Breast epithelium (tissue), 4 donors: ENCODE results near the gene SIM2. TPM values are rescaled to one million over a fixed set of nuclear protein-coding genes. Genes with fewer than 3 reads are reported as not detected.
A peak's percentile ranks its signal among the peaks of the same experiment; 100 is the strongest.
"Not testable (repeated sequence)": the region's sequence is repeated elsewhere in the genome, so short reads cannot be mapped to it uniquely, and the experiment has no call there.

Source experiments
- DNase-seq, 2 donors: peaks; one replicate each; pipeline ENCODE4 v3.0.0-alpha.2; 2019; ENCODE audit warnings: low spot score in 2 of 2
- H3K27ac ChIP-seq, 2 donors: fragments of 200-600 bp; sonication (generic) in 1 of 2; one replicate each; pipeline ENCODE4 v1.5.1; 2016 to 2019; ENCODE audit warnings: mild to moderate bottlenecking in 1 of 2
- H3K27me3 ChIP-seq, 2 donors: fragments of 200-600 bp; sonication (generic) in 1 of 2; one replicate each; pipeline versions ENCODE4 v1.5.1 to v1.6.0; 2017 to 2019; ENCODE audit warnings: control low read depth in 1 of 2, mild to moderate bottlenecking in 1 of 2
- H3K36me3 ChIP-seq: fragments of 200-600 bp; one replicate; pipeline ENCODE4 v1.5.1; 2019
- H3K4me1 ChIP-seq, 2 donors: fragments of 200-600 bp; sonication (generic); one replicate each; pipeline ENCODE4 v1.5.1; 2016 to 2019; ENCODE audit warnings: control low read depth in 1 of 2
- H3K4me3 ChIP-seq, 3 donors: fragments of 200-600 bp; sonication (generic); 1 replicate in 2 of 3; 2 replicates in 1 of 3; pipeline ENCODE4 v1.5.1; 2016 to 2019; ENCODE audit warnings: mild to moderate bottlenecking in 3 of 3, moderate library complexity in 2 of 3
- H3K9me3 ChIP-seq, 2 donors: fragments of 200-600 bp; sonication (generic) in 1 of 2; one replicate each; pipeline ENCODE4 v1.5.1; 2016 to 2019; ENCODE audit warnings: control low read depth in 1 of 2
- POLR2A ChIP-seq: fragments of 450-650 bp; IDR thresholded peaks from one replicate; pipeline ENCODE4 v1.6.1; 2016; ENCODE audit warnings: antibody characterized with exemption, mild to moderate bottlenecking, moderate library complexity
- POLR2AphosphoS5 ChIP-seq, 3 donors: sonication (generic); formaldehyde crosslinking; IDR thresholded peaks; one replicate each; pipeline ENCODE4 v1.6.1; 2017; ENCODE audit warnings: antibody characterized with exemption in 3 of 3
- intact Hi-C: fragments of 100-400 bp; cut with DNase I; formaldehyde crosslinking; loops from one replicate; pipeline ENCODE4 v1.15.1; 2023; ENCODE audit warnings: low total_unique reads
- total RNA-seq, 3 donors: library from RNA; depleted of rRNA; stranded (reverse); fragments of >200 nt; gene quantifications; one replicate each; pipeline ENCODE4 v1.1.0, GENCODE V29; 2016
- TF ChIP-seq, protein P1 (sequence below), 3 donors: fragments of 450-650 bp; IDR thresholded peaks; one replicate each; pipeline ENCODE4 v1.5.1; 2016 to 2017; ENCODE audit warnings: antibody characterized with exemption in 3 of 3, mild to moderate bottlenecking in 3 of 3, moderate library complexity in 3 of 3

The SIM2 gene, protein sequence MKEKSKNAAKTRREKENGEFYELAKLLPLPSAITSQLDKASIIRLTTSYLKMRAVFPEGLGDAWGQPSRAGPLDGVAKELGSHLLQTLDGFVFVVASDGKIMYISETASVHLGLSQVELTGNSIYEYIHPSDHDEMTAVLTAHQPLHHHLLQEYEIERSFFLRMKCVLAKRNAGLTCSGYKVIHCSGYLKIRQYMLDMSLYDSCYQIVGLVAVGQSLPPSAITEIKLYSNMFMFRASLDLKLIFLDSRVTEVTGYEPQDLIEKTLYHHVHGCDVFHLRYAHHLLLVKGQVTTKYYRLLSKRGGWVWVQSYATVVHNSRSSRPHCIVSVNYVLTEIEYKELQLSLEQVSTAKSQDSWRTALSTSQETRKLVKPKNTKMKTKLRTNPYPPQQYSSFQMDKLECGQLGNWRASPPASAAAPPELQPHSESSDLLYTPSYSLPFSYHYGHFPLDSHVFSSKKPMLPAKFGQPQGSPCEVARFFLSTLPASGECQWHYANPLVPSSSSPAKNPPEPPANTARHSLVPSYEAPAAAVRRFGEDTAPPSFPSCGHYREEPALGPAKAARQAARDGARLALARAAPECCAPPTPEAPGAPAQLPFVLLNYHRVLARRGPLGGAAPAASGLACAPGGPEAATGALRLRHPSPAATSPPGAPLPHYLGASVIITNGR
- under 1 TPM; 0.15 to 0.33 (median 0.32) TPM for total RNA-seq

DNA sequence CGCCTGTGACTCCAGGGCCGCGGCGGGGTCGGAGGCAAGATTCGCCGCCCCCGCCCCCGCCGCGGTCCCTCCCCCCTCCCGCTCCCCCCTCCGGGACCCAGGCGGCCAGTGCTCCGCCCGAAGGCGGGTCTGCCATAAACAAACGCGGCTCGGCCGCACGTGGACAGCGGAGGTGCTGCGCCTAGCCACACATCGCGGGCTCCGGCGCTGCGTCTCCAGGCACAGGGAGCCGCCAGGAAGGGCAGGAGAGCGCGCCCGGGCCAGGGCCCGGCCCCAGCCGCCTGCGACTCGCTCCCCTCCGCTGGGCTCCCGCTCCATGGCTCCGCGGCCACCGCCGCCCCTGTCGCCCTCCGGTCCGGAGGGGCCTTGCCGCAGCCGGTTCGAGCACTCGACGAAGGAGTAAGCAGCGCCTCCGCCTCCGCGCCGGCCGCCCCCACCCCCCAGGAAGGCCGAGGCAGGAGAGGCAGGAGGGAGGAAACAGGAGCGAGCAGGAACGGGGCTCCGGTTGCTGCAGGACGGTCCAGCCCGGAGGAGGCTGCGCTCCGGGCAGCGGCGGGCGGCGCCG is at the start of gene SIM2:
SIM2 (plus strand) TSS at position 135 of the 565 bp plus-strand sequence. CDS start 632 bp downstream, outside the sequence.
- Histone ChIP-seq H3K27me3 (peaks cover 19 to 100% of the 10 kb centered on the region in 2 donors), H3K36me3 (no peaks in the 10 kb centered on the region), H3K27ac (no peak within 1 kb of the TSS), H3K4me3 (peak within 1 kb of the TSS; percentile 36 to 72 (median 43)), H3K9me3 (no peaks in the 10 kb centered on the region), H3K4me1 (peaks cover 3 to 25% of the 10 kb centered on the region in 2 donors)
- no peak for TF ChIP-seq POLR2AphosphoS5 (IDR thresholded peaks at IDR 0.05)
- TF ChIP-seq POLR2A = no peak
- TF ChIP-seq, protein P1, sequence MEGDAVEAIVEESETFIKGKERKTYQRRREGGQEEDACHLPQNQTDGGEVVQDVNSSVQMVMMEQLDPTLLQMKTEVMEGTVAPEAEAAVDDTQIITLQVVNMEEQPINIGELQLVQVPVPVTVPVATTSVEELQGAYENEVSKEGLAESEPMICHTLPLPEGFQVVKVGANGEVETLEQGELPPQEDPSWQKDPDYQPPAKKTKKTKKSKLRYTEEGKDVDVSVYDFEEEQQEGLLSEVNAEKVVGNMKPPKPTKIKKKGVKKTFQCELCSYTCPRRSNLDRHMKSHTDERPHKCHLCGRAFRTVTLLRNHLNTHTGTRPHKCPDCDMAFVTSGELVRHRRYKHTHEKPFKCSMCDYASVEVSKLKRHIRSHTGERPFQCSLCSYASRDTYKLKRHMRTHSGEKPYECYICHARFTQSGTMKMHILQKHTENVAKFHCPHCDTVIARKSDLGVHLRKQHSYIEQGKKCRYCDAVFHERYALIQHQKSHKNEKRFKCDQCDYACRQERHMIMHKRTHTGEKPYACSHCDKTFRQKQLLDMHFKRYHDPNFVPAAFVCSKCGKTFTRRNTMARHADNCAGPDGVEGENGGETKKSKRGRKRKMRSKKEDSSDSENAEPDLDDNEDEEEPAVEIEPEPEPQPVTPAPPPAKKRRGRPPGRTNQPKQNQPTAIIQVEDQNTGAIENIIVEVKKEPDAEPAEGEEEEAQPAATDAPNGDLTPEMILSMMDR (IDR thresholded peaks at IDR 0.05) = no peak
- intact Hi-C loops = no loop called here
- DNase-seq = no peak

DNA sequence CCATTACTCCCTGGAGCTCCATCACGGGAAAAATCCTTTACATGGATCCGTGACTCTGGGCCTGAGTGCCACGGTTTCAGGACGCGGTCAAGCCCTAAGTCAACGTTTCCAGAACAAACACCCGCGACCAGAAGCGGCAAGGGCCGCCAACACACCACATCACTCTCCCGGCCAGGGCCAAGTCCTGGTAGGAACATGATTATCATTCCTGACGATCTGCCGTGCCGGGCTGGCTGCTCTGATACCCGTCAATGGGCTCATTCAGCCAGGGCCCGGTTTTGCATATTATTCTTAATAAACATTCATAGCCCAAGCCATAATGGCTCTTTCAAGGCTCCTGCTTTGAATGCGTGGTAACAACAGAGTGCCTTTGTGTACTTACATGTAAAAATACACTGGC is 44.6 kb upstream of the SIM2 start:
- H3K27ac ChIP-seq = no peak overlapping the region
- peaks cover 0 to 10% of the 10 kb centered on the region in 2 donors for H3K27me3 ChIP-seq
- peak in 1 of 2 donors; percentile 27 for DNase-seq
- H3K9me3 ChIP-seq = no peaks in the 10 kb centered on the region
- H3K36me3 ChIP-seq = no peaks in the 10 kb centered on the region
- no peaks in the 10 kb centered on the region for H3K4me1 ChIP-seq
- intact Hi-C loops = no loop called here
- H3K4me3 ChIP-seq = no peak overlapping the region
- TF ChIP-seq, protein P1 (IDR thresholded peaks at IDR 0.05) = no peak
- no peak for TF ChIP-seq POLR2AphosphoS5 (IDR thresholded peaks at IDR 0.05)
- TF ChIP-seq POLR2A = no peak

DNA sequence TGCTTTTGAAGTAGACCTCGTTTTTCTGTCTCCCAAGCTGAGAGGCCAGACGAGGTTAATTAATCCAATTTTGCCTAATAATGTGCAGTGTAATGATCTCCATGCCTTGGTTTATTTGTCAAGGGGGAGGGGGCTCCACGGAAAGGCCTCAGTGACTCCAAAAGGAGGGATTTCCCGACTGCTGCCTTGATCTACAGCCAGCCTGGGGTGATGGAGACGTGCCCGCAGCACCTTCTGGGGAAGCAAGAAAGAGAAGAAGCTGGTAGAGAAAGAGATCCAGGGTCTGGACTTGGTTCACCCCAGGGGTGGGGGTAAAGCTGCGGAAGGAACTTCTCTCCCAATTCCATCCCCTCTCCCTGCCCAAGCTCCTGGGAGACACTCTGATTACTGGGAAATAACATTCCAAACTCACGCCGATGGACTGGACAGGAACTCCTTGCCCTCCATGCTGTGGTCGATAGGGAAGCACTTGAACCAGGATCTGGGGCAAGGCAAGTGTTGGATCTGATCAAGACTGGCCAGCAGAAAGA is 44.1 kb upstream of the SIM2 start:
- Histone ChIP-seq H3K36me3 (no peaks in the 10 kb centered on the region), H3K9me3 (no peaks in the 10 kb centered on the region), H3K27ac (no peak overlapping the region), H3K4me1 (no peaks in the 10 kb centered on the region), H3K4me3 (no peak overlapping the region), H3K27me3 (peaks cover 0 to 11% of the 10 kb centered on the region in 2 donors)
- intact Hi-C loops = no loop called here
- no peak for DNase-seq
- TF ChIP-seq, protein P1 (IDR thresholded peaks at IDR 0.05) = no peak
- TF ChIP-seq POLR2AphosphoS5 (IDR thresholded peaks at IDR 0.05) (no peak), POLR2A (no peak)

DNA sequence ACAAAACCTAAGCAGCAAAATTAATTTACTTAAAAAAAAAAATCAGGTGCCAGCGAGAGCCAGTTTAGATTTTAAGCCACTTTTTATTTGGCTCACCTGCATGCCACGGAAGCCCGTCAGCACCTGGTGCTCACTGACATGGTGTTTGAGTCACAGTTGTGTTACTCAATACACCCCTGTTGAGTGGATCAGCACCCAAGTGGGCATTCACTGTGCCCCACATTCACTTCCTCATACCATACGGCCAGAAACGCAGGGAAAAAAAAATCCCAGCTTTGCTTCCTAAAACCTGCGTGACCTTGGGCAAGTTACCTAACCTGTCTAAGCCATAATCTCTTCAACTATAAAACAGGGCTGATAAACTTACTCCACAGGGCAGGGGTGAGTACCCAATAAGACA is 42.8 kb upstream of the SIM2 start:
- Histone ChIP-seq H3K27ac (no peak overlapping the region), H3K4me1 (no peaks in the 10 kb centered on the region), H3K4me3 (no peak overlapping the region), H3K36me3 (no peaks in the 10 kb centered on the region), H3K27me3 (peaks cover 0 to 20% of the 10 kb centered on the region in 2 donors), H3K9me3 (no peaks in the 10 kb centered on the region)
- intact Hi-C loops = no loop called here
- TF ChIP-seq POLR2A (no peak), POLR2AphosphoS5 (IDR thresholded peaks at IDR 0.05) (no peak)
- TF ChIP-seq, protein P1 (IDR thresholded peaks at IDR 0.05) = no peak
- DNase-seq = peak in 1 of 2 donors; percentile 30

DNA sequence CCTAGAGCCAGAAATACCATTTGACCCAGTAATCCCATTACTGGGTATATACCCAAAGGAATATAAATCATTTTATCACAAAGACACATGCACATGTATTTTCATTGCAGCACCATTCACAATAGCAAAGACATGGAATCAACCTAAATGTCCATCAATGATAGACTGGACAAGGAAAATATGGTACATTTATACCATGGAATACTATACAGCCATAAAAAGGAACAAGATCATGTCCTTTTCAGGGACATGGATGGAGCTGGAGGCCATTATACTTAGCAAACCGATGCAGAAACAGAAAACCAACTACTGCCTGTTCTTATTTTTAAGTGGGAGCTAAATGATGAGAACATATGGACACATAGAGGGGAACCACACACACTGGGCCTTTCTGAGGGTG is 41.6 kb upstream of the SIM2 start:
- H3K36me3 ChIP-seq, H3K4me3 ChIP-seq, H3K4me1 ChIP-seq, intact Hi-C loops, H3K27ac ChIP-seq, DNase-seq, H3K9me3 ChIP-seq: not testable (repeated sequence)
- peaks cover 0 to 28% of the 10 kb centered on the region in 2 donors for H3K27me3 ChIP-seq
